A549 (cell line): ENCODE data around the gene DAD1. TPM values are rescaled to one million over a fixed set of nuclear protein-coding genes. Genes with fewer than 3 reads are reported as not detected.

ENCODE experiments used
- ATAC-seq, 2 experiments: fragments of 200-7000 bp in 1 of 2; fragments of >200 bp in 1 of 2; cut with Nextera tagmentation in 1 of 2; cut with Tn5 transposase in 1 of 2; 3 replicates each; pipeline versions ENCODE4 v1.8.0 to v1.9.1; 2018 to 2020; ENCODE audit warnings: mild to moderate bottlenecking in 1 of 2, moderate library complexity in 1 of 2
- CTCF ChIA-PET: fragments of 300-600 bp; sonication (Branson Sonifier 250); formaldehyde crosslinking; extraction: SDS; loops from one replicate; lab custom pipeline; 2021; ENCODE audit warnings: antibody characterized with exemption, inconsistent platforms; lab: Yijun Ruan, JAX
- POLR2A ChIA-PET: fragments of 350-600 bp; formaldehyde crosslinking; extraction: SDS; loops from one replicate; lab custom pipeline; 2021; ENCODE audit warnings: antibody characterized with exemption, inconsistent platforms; lab: Yijun Ruan, JAX
- DNase-seq, 2 experiments: peaks; one replicate each; pipeline versions ENCODE4 v3.0.0 to v3.0.0-alpha.2; 2011 to 2016; ENCODE audit warnings: low read depth in 1 of 2, low spot score in 1 of 2
- FAIRE-seq: peaks from 2 replicates; lab custom pipeline; 2011; peaks lifted over from hg19 to GRCh38; lab: Jason Lieb, UNC
- H3K27ac ChIP-seq, 2 experiments: fragments of >200 bp; sonication (Bioruptor Twin); formaldehyde crosslinking; 3 replicates each; pipeline ENCODE4 v1.5.1; 2016 to 2017
- H3K4me1 ChIP-seq: fragments of >200 bp; sonication (Bioruptor Twin); formaldehyde crosslinking; 3 replicates; pipeline ENCODE4 v1.6.1; 2016
- H3K4me2 ChIP-seq: fragments of >200 bp; sonication (Bioruptor Twin); formaldehyde crosslinking; 3 replicates; pipeline ENCODE4 v1.6.1; 2016
- H3K4me3 ChIP-seq: fragments of >200 bp; sonication (Bioruptor Twin); formaldehyde crosslinking; 3 replicates; pipeline ENCODE4 v1.5.1; 2016
- H3K9me3 ChIP-seq: fragments of >200 bp; sonication (Bioruptor Twin); formaldehyde crosslinking; 3 replicates; pipeline ENCODE4 v1.6.1; 2016
- BCL3 ChIP-seq: fragments of >200 bp; sonication (Bioruptor Twin); formaldehyde crosslinking; IDR thresholded peaks from 3 replicates; pipeline ENCODE4 v1.6.1; 2016
- BHLHE40 ChIP-seq: IDR thresholded peaks from 2 replicates; pipeline ENCODE4 v1.6.1; 2012; ENCODE audit warnings: low read depth, low read length, inconsistent platforms
- CBX8 ChIP-seq: fragments of 200-600 bp; sonication (generic); IDR thresholded peaks from 2 replicates; pipeline ENCODE4 v1.6.1; 2016
- EHF ChIP-seq: fragments of 250-450 bp; sonication (Bioruptor Pico); IDR thresholded peaks from 2 replicates; pipeline ENCODE4 v1.5.0; 2020; ENCODE audit warnings: mild to moderate bottlenecking
- EHMT2 ChIP-seq: fragments of 200-600 bp; sonication (generic); IDR thresholded peaks from 2 replicates; pipeline ENCODE4 v1.6.1; 2016; ENCODE audit warnings: antibody characterized with exemption, low read depth, mild to moderate bottlenecking, moderate library complexity
- ELK1 ChIP-seq: fragments of 150-350 bp; IDR thresholded peaks from 2 replicates; pipeline ENCODE4 v1.6.1; 2014; ENCODE audit warnings: low read depth, mild to moderate bottlenecking, low read length
- ESRRA ChIP-seq: fragments of 150-350 bp; IDR thresholded peaks from 2 replicates; pipeline ENCODE4 v1.6.1; 2014; ENCODE audit warnings: mild to moderate bottlenecking, low read length, borderline replicate concordance
- FOSL2 ChIP-seq, 2 experiments: fragments of 450-650 bp in 1 of 2; fragments of >200 bp in 1 of 2; sonication (Bioruptor Twin) in 1 of 2; formaldehyde crosslinking; IDR thresholded peaks; 2 replicates each; pipeline versions ENCODE4 v1.5.0 to v1.6.1; 2016 to 2020; ENCODE audit warnings: mild to moderate bottlenecking in 1 of 2, moderate library complexity in 1 of 2
- FOXS1 ChIP-seq: fragments of 250-450 bp; sonication (Bioruptor Pico); IDR thresholded peaks from 2 replicates; pipeline ENCODE4 v1.5.0; 2020; ENCODE audit warnings: mild to moderate bottlenecking, moderate library complexity
- HDAC2 ChIP-seq: fragments of 200-600 bp; sonication (generic); IDR thresholded peaks from 2 replicates; pipeline ENCODE4 v1.6.1; 2016
- HOXB13 ChIP-seq: fragments of 250-450 bp; sonication (Bioruptor Pico); IDR thresholded peaks from 2 replicates; pipeline ENCODE4 v1.5.0; 2020; ENCODE audit warnings: low read depth, mild to moderate bottlenecking, moderate library complexity
- MAFK ChIP-seq: fragments of 450-650 bp; IDR thresholded peaks from 2 replicates; pipeline ENCODE4 v1.6.1; 2014; ENCODE audit not compliant: partially characterized antibody
- MAZ ChIP-seq: fragments of 150-350 bp; IDR thresholded peaks from 2 replicates; pipeline ENCODE4 v1.6.1; 2014; ENCODE audit warnings: antibody characterized with exemption, low read depth, low read length, borderline replicate concordance
- MYC ChIP-seq: IDR thresholded peaks from 2 replicates; pipeline ENCODE4 v1.6.1; 2012; ENCODE audit warnings: mild to moderate bottlenecking, inconsistent platforms, low read length, improper control_type of control experiment, borderline replicate concordance
- POLR2A ChIP-seq: IDR thresholded peaks from 2 replicates; pipeline ENCODE4 v1.6.1; 2012; ENCODE audit warnings: mild to moderate bottlenecking, low read length
- POLR2AphosphoS2 ChIP-seq: conservative IDR thresholded peaks from 2 replicates; pipeline ENCODE4 v1.6.1; 2012; ENCODE audit warnings: low read length, improper control_type of control experiment, inconsistent platforms
- RAD21 ChIP-seq, 2 experiments: fragments of >200 bp in 1 of 2; sonication (Bioruptor Twin) in 1 of 2; formaldehyde crosslinking in 1 of 2; IDR thresholded peaks in 1 of 2; conservative IDR thresholded peaks in 1 of 2; 2 replicates in 1 of 2; 3 replicates in 1 of 2; pipeline ENCODE4 v1.6.1; 2012 to 2018; ENCODE audit warnings: inconsistent platforms in 1 of 2
- RARB ChIP-seq: fragments of 250-450 bp; sonication (Bioruptor Pico); IDR thresholded peaks from 2 replicates; pipeline ENCODE4 v1.8.0; 2021; ENCODE audit warnings: mild to moderate bottlenecking, moderate library complexity
- RCOR1 ChIP-seq: fragments of 150-350 bp; IDR thresholded peaks from 2 replicates; pipeline ENCODE4 v1.6.1; 2014; ENCODE audit warnings: antibody characterized with exemption, low read length, low read depth
- SREBF2 ChIP-seq: fragments of 450-650 bp; IDR thresholded peaks from 2 replicates; pipeline ENCODE4 v1.6.1; 2014; ENCODE audit warnings: mild to moderate bottlenecking, moderate library complexity
- TP53 ChIP-seq: fragments of 250-450 bp; sonication (Bioruptor Pico); IDR thresholded peaks from 2 replicates; pipeline ENCODE4 v1.5.0; 2021; ENCODE audit warnings: mild to moderate bottlenecking, moderate library complexity
- USF2 ChIP-seq: fragments of 450-650 bp; IDR thresholded peaks from 2 replicates; pipeline ENCODE4 v1.6.1; 2014; ENCODE audit warnings: antibody characterized with exemption
- ZC3H11A ChIP-seq: fragments of 450-650 bp; IDR thresholded peaks from 2 replicates; pipeline ENCODE4 v1.6.1; 2014; ENCODE audit warnings: antibody characterized with exemption, mild to moderate bottlenecking
- ZSCAN20 ChIP-seq: fragments of 250-450 bp; sonication (Bioruptor Pico); IDR thresholded peaks from 2 replicates; pipeline ENCODE4 v1.8.0; 2022; ENCODE audit warnings: mild to moderate bottlenecking, moderate library complexity
- WGBS: methylation state at CpG from one replicate; pipeline ENCODE4 v1.1.6; 2017; ENCODE audit errors: missing lambda C conversion rate; 5-methylcytosine and 5-hydroxymethylcytosine counted together
- polyA plus RNA-seq, 4 experiments: library from polyadenylated mRNA; depleted of rRNA in 3 of 4; stranded (reverse); fragments of >200 nt; fragmentation: RNase III in 1 of 4; extraction: RNeasy Plus Mini Kit Qiagen cat#74134 plus additional on column Dnase treatment in 1 of 4; gene quantifications; 2 replicates in 3 of 4; 3 replicates in 1 of 4; pipeline ENCODE4 v1.2.3, GENCODE V29; 2011 to 2017
- TF ChIP-seq, protein P1 (sequence below): fragments of 250-450 bp; sonication (Bioruptor Pico); IDR thresholded peaks from 2 replicates; pipeline ENCODE4 v1.5.0; 2020; ENCODE audit warnings: low read depth, mild to moderate bottlenecking, moderate library complexity
- TF ChIP-seq, protein P2 (sequence below): IDR thresholded peaks from 2 replicates; pipeline ENCODE4 v1.6.1; 2012

The DAD1 gene
- polyA plus RNA-seq, 2 of the 4 experiments (the other 2 are of a cell fraction), result 317 to 474 TPM

DNA sequence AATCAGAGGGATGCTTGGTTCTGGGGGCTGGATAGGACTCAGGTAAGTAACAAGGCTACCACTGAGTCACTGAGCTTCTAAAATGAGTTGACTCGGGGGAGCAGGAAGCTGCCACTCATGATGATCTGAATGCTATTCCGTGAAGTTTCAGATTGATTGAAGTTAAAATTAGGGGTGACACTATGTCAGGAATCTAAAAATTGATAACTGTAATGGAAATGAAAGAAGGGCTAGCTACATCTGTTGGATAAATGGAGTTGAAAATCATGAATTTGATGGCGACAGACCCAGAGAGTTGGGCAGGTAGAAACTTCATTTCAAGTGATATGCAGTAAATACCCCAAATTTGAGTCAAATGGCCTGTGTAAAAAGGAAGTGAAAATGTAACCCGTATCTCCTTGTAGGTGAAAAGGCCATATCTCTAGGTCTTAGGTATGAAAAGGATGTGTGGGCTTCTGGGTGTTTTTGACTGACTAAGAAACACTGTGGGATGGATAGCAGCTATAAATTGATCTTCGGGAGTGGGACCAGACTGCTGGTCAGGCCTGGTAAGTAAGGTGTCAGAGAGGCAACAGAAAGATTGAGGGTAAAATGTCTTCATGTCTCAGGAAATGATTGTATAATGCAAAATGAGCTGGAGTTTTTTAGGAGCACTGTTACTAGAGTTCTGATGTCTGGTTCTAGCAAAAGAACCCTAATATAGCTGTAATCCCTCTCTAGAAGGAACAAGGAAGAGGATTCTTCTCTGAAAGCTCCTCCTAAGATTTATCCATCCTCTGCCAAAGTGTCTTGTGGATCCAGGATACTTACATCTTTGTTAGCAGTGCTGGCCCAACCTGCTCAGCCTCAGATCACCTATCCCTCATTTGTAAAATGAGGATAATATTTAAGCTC is 57.3 kb downstream of the DAD1 start (continued):
- no peak for TF ChIP-seq ELK1
- TF ChIP-seq, protein P1, sequence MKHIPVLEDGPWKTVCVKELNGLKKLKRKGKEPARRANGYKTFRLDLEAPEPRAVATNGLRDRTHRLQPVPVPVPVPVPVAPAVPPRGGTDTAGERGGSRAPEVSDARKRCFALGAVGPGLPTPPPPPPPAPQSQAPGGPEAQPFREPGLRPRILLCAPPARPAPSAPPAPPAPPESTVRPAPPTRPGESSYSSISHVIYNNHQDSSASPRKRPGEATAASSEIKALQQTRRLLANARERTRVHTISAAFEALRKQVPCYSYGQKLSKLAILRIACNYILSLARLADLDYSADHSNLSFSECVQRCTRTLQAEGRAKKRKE (CRISPR knock-in tag), result no peak

GRCh38 chr14:22530127-22530526 is 58.9 kb downstream of the DAD1 start:
- CTCF ChIA-PET, result no interaction called here
- DNase-seq (no peak), ATAC-seq (no peak), FAIRE-seq (no peak)
- Histone ChIP-seq H3K27ac (no peak overlapping the region), H3K4me1 (no peaks in the 10 kb centered on the region), H3K9me3 (no peaks in the 10 kb centered on the region), H3K4me2 (no peak overlapping the region), H3K4me3 (no peak overlapping the region)
- POLR2A ChIA-PET, result interaction anchor here (0.6 kb wide), 1 partner anchor 183 kb away, joined by 8 read pairs; no protein-coding TSS in a partner anchor
- 25% methylated on average over 1 of the region's 1 CpG for WGBS
- TF ChIP-seq EHMT2 (no peak), FOSL2 (IDR thresholded peaks at IDR 0.05) (no peak), FOSL2 (CRISPR knock-in tag; IDR thresholded peaks at IDR 0.05) (no peak), TP53 (no peak), POLR2A (no peak), POLR2AphosphoS2 (no peak), BCL3 (no peak), SREBF2 (no peak), MAFK (no peak), MYC (no peak), HDAC2 (no peak), USF2 (no peak), CBX8 (no peak), EHF (no peak), ESRRA (no peak)
- TF ChIP-seq, protein P2, sequence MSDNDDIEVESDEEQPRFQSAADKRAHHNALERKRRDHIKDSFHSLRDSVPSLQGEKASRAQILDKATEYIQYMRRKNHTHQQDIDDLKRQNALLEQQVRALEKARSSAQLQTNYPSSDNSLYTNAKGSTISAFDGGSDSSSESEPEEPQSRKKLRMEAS, result no peak

- ChIA-PET POLR2A (no interaction called here), CTCF (no interaction called here)
- TF ChIP-seq CBX8 (no peak), RARB (no peak), FOSL2 (IDR thresholded peaks at IDR 0.05) (no peak), FOSL2 (CRISPR knock-in tag; IDR thresholded peaks at IDR 0.05) (no peak), HOXB13 (no peak), BCL3 (no peak), RAD21 (conservative IDR thresholded peaks at IDR 0.05 in 1 of 2, IDR thresholded peaks at IDR 0.05 in 1 of 2) (no peak), RCOR1 (no peak), ZSCAN20 (CRISPR knock-in tag) (no peak), ZC3H11A (no peak), BHLHE40 (no peak), USF2 (no peak), MAZ (no peak), FOXS1 (no peak)
- TF ChIP-seq, protein P1 (CRISPR knock-in tag), result no peak
Observed at GRCh38 chr14:22526744-22527143, 62.3 kb downstream of the DAD1 start.

More at GRCh38 chr14:22526744-22527143, 62.3 kb downstream of the DAD1 start:
- 87% methylated on average over 1 of the region's 1 CpG for WGBS
- Histone ChIP-seq H3K4me1 (no peaks in the 10 kb centered on the region), H3K27ac (no peak overlapping the region), H3K4me3 (no peak overlapping the region), H3K4me2 (no peak overlapping the region), H3K9me3 (no peaks in the 10 kb centered on the region)
- no peak for FAIRE-seq
- no peak for ATAC-seq
- no peak for DNase-seq
